AG04449 (cell line): ENCODE results near the gene EML1.

Source experiments
- CTCF ChIA-PET: fragments of 350-600 bp; formaldehyde crosslinking; extraction: SDS; loops from one replicate; lab custom pipeline; 2021; ENCODE audit warnings: antibody characterized with exemption; lab: Yijun Ruan, JAX
- POLR2A ChIA-PET: fragments of 400-600, 350-600 bp; formaldehyde crosslinking; extraction: SDS; loops from one replicate; lab custom pipeline; 2020; ENCODE audit warnings: antibody characterized with exemption, inconsistent platforms; lab: Yijun Ruan, JAX
- DNase-seq: peaks from one replicate; pipeline ENCODE4 v3.0.0-alpha.2; 2010; ENCODE audit warnings: low read depth, low spot score
- H3K4me3 ChIP-seq: 2 replicates; pipeline ENCODE4 v1.5.1; 2011; ENCODE audit warnings: low read depth, mild to moderate bottlenecking, control low read depth, low read length
- TF ChIP-seq, protein P1 (sequence below): IDR thresholded peaks from one replicate; pipeline ENCODE4 v1.5.1; 2011; ENCODE audit warnings: mild to moderate bottlenecking, moderate library complexity, low read length, control low read depth, inconsistent platforms; ENCODE audit not compliant: insufficient read depth; ENCODE audit errors: missing control alignments

Gene EML1

DNA sequence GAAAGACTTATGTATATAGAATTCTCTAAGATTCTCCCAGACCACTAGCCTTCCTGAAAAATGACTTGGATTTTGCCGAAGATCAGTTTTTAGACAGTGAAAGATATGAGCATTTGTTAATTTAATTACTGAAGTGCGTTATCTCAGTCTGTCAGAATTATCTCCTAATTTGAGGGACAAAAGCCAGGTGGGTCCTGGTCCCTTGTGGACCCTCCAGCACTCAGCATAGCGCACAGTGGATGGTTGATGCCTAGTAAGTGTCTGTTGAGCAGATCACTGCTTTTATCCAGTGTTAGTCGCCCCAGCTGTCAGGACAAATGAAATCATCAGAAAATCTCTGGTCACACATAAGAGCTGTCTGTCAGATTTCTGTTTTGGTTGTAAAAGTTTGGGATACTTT, 80.4 kb downstream of the EML1 start:
- no peak for DNase-seq
- CTCF ChIA-PET: interaction anchor here (0.9 to 2.3 kb wide), 5 partner anchors 11 to 345 kb away, joined by 3 to 9 read pairs (median 5); no protein-coding TSS in a partner anchor
- TF ChIP-seq, protein P1, sequence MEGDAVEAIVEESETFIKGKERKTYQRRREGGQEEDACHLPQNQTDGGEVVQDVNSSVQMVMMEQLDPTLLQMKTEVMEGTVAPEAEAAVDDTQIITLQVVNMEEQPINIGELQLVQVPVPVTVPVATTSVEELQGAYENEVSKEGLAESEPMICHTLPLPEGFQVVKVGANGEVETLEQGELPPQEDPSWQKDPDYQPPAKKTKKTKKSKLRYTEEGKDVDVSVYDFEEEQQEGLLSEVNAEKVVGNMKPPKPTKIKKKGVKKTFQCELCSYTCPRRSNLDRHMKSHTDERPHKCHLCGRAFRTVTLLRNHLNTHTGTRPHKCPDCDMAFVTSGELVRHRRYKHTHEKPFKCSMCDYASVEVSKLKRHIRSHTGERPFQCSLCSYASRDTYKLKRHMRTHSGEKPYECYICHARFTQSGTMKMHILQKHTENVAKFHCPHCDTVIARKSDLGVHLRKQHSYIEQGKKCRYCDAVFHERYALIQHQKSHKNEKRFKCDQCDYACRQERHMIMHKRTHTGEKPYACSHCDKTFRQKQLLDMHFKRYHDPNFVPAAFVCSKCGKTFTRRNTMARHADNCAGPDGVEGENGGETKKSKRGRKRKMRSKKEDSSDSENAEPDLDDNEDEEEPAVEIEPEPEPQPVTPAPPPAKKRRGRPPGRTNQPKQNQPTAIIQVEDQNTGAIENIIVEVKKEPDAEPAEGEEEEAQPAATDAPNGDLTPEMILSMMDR: no peak
- H3K4me3 ChIP-seq: no peak overlapping the region
- POLR2A ChIA-PET: no interaction called here

DNA sequence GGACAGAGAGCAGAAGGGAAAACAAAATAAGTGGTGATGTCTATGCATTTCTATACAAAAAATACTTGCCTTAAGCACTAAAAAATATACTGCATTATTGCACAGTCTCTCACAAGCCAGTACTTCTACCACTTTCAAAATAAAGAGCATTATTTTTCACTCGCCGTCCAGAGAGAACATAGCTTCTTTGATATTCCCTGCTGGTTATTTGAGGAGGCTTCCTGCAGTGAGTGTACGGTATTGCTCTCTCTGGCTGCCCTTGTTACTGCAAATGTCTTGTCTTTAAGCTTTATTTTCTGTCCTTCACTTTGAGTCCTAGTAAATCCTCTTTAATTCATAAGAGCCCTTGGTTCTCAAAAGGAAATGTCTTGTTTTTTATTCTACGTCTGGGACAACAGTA, 81.1 kb downstream of the EML1 start:
- TF ChIP-seq, protein P1: no peak
- DNase-seq: no peak
- POLR2A ChIA-PET: no interaction called here
- no peak overlapping the region for H3K4me3 ChIP-seq
- CTCF ChIA-PET: interaction anchor here (0.8 to 2.3 kb wide), 6 partner anchors 10 to 345 kb away, joined by 3 to 9 read pairs (median 4); no protein-coding TSS in a partner anchor

DNA sequence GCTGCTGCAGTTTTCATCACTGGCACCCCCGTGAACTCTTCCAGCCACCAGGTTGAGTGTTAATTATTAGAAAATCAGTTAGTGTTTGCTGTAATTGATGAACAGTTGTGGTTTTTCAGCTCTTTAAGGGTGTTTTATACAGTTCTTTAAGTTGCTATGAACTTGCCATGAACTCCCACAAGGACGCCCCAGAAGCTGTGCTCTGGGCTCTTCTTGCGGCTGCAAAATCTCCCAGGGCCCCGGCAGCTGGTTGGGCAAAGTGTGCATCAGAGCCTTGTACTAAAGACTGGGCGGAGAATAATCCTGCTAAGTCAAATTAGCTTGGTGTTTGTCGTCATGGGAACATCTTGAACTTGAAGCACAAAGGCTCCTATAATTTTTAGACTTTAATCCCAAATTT, 82.2 kb downstream of the EML1 start:
- TF ChIP-seq, protein P1: no peak
- CTCF ChIA-PET: interaction anchor here (1.4 to 2.3 kb wide), 7 partner anchors 9 to 145 kb away, joined by 3 to 7 read pairs (median 5); no protein-coding TSS in a partner anchor
- POLR2A ChIA-PET: no interaction called here
- no peak for DNase-seq
- H3K4me3 ChIP-seq: no peak overlapping the region

DNA sequence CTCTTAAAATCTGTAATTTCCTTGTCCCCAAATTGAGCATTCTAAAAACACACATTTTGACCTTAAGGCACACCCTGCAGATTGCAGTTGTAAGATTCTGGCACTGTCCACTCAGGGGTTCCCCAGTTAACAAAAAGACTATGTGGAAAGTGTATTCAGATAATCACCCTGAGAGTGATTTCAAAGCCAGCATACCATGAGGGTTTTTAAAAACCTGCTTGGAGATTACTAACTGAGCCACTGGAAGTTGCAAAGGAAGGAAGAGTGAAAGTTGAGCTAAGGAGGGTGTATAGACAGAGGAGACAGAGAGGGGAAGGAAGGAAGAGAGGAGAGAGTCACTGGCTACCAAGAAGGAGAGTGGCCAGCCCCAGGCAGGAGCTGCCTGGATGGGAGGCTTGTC, 82.6 kb downstream of the EML1 start:
- TF ChIP-seq, protein P1: no peak
- no peak overlapping the region for H3K4me3 ChIP-seq
- CTCF ChIA-PET: interaction anchor here (0.7 to 1.9 kb wide), 9 partner anchors 9 to 146 kb away, joined by 3 to 7 read pairs (median 4); no protein-coding TSS in a partner anchor
- POLR2A ChIA-PET: no interaction called here
- no peak for DNase-seq

DNA sequence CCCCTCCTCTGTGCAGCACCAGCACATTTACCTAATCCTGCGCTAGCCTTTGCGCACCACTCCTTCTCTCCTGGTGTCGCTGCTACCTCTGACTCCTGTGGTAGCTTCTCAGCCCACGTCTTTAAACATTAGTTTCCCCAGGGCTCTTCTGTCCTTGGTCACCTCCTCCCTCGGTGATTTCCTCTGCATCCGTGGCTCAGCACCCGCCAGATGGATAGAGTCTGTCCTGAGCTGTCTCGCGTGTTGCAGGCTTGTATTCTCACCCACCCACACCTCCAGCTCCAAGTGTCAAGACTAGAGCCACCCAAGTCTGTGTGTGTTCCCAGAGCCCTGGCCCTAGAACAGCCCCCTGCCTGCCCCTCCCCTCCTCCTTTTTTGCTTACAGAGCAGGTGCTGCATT, 83.2 kb downstream of the EML1 start:
- POLR2A ChIA-PET: interaction anchor here (0.6 kb wide), 1 partner anchor 395 kb away, joined by 5 read pairs; no protein-coding TSS in a partner anchor
- H3K4me3 ChIP-seq: no peak overlapping the region
- TF ChIP-seq, protein P1: no peak
- CTCF ChIA-PET: interaction anchor here (0.7 to 1.9 kb wide), 9 partner anchors 8 to 146 kb away, joined by 3 to 7 read pairs (median 4); no protein-coding TSS in a partner anchor
- no peak for DNase-seq

DNA sequence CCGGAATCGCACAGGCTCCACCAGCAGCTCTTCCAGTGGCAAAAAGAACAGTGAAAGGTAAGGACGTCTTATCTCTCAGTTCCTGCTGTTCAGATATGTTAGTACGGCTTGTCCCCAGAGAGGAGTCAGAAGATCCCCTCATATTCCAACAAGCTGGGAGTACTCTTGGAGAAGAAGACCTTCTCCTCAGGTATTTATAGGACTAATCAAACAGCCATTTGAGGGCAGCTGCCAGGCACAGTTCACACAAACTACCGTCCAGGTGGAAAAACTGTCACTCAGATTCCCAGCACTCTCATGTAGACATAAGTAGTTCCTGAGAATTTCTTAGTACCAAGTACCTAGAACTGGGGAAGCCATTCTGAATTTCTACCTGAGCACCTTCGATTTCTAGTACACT, 85.3 kb downstream of the EML1 start:
- no peak overlapping the region for H3K4me3 ChIP-seq
- CTCF ChIA-PET: interaction anchor here (0.7 to 20.7 kb wide), 10 partner anchors 9 to 355 kb away, joined by 3 to 325 read pairs (median 6); partner anchors contain the start of gene EML1
- POLR2A ChIA-PET: interaction anchor here (0.7 kb wide), 1 partner anchor 148 kb away, joined by 3 read pairs; no protein-coding TSS in a partner anchor
- TF ChIP-seq, protein P1: no peak
- no peak for DNase-seq
